HL-60/S4 treated with retinoic acid at 250 ng/mL for 4 days and 3 days (cell line): ENCODE measurements around the gene ISCU.

Source experiments
- in situ Hi-C: fragments of 300-500 bp; cut with MboI; formaldehyde crosslinking; loops from 2 replicates; pipeline ENCODE4 v1.7.0; 2022; ENCODE audit warnings: low sequenced_read_pairs

ISCU gene

DNA sequence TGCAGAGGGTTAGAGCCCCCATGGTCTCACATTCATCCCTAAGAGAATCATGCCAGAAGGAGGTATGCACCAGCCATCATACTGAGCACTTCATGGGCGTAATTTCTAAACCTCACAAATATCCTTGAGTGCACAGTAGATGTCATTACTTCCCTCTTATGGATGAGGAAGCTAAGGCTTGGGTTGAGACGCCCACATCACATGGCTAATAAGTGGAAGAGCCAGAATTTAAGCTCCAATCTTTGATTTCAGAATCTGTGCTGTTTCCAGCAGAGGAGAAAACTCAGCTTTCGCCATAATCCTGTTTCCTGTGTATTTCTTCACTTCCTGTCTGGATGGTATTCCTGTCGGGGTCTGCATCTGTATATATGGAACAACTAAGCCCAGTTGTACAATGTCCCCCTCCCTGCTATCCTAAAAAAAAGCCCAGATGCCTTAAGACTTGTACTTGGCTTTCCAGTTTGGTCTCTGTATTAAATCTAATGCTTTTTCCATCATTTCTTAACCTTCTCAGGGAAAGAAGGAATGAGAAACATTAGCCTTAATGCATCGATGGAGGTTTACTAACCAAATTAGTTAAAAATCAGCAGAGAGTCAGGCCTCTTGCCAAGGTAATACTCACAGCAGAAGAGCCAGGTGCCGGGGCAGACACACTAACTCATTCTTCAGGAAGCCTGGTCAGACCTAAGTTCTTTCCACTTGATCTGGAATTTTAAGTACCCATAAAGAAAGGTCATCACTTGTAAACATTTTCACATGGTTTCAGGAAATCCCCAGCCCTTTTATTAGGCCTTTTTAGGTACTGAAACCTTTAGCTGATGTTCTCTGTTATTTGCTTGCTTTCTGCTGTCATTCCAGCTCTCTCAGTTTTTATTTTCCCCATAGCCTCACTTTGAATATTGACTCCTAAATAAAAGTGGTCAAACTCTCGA lies 5.3 kb downstream of the ISCU start:
- in situ Hi-C loops: loop anchor here (10.0 to 25.0 kb wide), 3 partner anchors 237 to 520 kb away; partner anchors contain the start of genes ALKBH2 and UNG

DNA sequence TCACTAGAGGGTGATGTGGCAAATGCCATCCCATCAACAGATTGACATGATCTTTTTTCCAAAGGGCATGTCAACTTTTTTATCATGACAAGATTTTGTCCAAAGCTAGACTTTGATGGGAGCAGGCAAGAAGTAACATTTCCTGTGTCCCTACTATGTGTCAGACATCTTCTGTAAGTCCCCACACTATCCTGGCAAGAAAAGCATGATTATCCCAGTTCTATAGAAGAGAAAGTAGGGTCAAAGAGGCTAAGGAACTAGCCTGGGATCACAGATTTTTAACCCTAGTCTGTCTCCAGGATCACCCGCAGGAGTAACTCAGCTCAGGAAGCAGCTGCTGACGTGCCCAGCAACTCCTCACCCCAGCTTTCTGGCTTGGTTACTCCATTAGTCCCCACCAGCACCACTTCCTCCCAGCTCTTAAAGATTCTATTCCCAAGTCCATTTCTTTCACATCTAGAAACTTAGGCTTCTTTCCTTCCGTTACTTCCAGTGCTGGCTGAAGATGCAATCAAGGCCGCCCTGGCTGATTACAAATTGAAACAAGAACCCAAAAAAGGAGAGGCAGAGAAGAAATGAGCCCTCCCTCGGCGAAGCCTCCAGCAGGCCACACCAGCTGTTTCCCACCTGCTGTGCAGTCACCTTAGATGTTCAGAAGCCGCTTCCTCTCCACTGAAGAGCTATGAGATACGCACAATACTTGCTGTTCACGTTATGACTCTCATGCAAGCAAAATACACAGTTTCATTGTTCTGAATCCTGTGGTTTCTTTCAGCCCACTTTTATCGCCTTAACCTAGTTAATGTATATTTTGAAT lies 6.2 kb downstream of the ISCU start:
- in situ Hi-C loops: loop anchor here (10.0 to 25.0 kb wide), 3 partner anchors 236 to 519 kb away; partner anchors contain the start of genes ALKBH2 and UNG

DNA sequence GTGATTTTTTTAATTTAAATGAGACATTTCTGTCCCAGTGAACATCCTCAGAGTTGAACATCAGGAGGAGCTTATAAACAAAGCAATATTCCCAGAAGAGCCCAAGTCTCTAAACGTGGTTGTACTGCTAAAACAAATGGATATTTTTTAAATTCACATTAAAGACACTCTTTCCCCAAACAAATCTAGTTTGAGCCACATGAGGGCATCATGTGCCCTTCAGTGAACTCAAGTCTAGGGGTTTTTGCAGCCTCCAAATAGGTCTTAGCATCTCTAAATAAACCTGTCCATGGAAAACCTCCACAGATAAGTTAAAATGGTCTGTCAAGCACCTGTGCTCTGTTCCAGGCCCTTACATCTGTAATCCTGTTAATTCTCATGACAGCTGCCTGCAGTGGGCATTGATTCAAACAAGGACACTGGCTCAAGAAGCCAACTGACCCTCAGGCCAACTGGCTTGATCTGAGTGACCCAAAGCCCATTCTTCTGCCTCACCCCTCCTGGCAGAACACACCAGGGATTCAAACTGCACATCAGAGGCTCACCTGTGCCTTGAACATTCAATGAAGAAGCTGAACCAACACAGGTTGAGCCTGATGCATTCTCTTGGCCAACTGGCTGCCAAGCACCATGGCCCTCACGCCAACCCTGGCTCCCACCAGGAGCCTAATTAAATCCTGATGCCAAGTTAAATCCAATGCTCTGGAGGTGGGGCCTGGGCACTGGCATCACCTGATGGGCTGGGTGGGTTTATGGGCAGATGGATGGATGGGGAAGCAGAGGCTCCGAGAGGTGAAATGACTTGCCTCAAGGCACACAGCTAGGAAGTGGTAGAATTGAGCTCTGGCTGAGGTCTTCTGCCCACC lies 8.6 kb downstream of the ISCU start:
- in situ Hi-C loops: loop anchor here (25.0 kb wide), 1 partner anchor 516 kb away; the partner anchor contains the start of genes ALKBH2 and UNG

DNA sequence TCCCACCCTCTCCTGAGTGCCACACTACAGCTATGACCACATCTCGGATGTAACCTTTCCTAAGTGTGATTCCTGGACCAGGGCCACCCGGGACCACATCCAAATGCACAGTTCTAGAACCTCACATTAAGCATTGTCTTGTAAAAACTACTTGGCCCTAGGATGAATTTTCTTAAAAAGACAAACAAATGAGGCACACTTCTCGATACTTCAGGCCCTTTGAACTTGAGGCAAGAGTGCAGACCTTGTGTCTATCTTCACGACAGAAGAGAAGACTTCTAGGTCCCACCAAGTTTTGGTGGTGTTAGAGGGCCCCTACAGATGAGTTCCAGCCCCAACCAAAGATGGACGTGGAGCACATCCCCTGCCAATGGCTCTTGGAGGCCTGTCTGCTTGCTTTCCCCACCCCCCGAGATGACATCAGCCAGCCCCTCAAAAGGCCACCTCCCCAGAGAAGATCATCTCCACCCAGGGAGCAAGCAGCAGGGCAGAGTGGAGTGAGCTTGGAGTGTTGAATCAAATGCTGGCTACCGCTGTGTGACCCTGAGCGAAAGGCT lies 9.3 kb downstream of the ISCU start:
- in situ Hi-C loops: loop anchor here (25.0 kb wide), 1 partner anchor 516 kb away; the partner anchor contains the start of genes ALKBH2 and UNG

DNA sequence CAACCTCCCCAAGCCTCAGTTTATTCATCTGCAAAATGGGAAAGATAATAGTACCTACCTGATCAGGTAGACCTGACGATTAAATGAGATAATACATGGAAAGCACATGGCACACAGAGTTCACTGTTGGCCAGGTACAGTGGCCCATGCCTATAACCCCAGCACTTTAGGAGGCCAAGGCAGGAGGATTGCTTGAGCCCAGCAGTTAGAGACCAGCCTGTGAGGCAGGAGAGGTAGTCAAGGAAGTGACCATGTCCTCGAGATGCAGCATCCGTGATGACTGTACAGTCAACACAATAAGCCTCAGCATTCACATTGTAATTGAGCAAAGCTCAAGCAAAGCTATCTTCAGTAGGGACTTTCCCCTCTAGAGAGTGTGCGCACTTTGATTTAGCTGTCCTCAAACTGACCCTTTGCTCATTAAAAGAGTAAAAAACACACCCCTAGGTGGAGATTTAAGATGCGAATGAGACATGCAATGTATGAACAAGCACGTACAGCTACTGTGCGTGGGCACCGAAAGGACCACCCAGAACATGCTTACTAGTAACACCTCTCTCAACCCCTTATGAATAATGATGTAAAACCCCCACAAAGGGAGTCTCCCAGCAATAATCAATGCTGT lies 9.9 kb downstream of the ISCU start:
- in situ Hi-C loops: loop anchor here (25.0 kb wide), 1 partner anchor 515 kb away; the partner anchor contains the start of genes ALKBH2 and UNG

DNA sequence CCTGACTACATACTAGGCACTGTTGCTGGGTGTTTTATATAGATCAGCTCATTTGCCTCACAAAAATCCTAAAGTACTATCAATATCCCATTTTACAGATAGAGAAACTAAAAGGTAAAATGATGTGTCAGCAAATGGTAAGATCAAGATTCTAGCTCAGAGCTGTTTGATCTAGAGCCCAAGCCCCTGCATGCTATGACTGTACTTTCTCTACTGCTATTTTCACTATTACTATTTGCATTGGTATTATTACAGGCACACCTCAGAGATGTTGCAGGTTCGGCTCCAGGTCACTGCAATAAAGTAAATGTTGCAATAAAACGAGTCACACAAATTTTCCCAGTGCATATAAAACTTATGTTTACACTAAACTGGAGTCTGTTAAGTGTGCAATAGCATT lies 10.9 kb downstream of the ISCU start:
- in situ Hi-C loops: loop anchor here (25.0 kb wide), 1 partner anchor 514 kb away; the partner anchor contains the start of genes ALKBH2 and UNG

DNA sequence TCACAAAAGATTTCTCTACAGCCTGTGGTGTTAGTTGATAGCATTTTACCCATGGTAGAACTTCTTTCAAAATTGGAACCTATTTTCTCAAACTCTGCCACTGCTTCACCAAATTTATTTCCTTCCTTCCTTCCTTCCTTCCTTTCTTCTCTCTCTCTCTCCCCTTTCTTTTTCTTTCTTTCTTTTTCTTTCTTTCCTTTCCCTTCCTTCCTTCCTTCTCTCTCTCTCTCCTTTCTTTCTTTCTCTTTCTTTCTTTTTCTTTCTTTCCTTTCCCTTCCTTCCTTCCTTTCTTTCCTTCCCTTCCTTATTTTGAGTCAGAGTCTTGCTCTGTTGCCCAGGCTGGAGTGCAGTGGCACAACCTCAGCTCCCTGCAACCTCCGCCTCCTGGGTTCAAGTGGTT lies 11.9 kb downstream of the ISCU start:
- in situ Hi-C loops: loop anchor here (25.0 kb wide), 1 partner anchor 513 kb away; the partner anchor contains the start of genes ALKBH2 and UNG

DNA sequence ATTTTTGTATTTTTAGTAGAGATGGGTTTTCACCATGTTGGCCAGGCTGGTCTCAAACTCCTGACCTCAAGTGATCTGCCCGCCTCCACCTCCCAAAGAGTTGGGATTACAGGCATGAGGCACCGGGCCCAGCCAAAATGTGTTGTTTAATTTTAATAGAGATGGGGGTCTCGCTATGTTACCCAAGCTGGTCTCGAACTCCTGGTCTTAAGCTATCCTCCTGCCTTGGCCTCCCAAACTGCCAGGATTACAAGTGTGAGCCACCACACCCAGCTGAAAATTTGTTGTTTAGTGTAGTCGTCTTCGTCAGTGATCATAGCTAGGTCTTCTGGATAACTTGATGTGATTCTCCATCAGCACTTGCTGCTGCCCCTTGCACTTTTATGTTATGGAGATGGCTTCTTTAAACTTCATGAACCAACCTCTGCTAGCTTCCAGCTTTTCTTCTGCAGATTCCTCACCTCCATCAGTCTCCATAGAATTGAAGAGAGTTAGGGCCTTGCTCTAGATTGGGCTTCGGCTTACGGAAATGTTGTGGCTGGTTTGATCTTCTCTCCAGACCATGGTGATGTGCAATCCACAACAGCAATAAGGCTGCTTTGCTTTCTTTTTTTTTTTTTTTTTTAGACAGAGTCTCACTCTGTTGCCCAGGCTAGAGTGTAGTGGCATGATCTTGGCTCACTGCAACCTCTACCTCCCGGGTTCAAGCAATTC lies 13.0 kb downstream of the ISCU start:
- in situ Hi-C loops: no loop called here

DNA sequence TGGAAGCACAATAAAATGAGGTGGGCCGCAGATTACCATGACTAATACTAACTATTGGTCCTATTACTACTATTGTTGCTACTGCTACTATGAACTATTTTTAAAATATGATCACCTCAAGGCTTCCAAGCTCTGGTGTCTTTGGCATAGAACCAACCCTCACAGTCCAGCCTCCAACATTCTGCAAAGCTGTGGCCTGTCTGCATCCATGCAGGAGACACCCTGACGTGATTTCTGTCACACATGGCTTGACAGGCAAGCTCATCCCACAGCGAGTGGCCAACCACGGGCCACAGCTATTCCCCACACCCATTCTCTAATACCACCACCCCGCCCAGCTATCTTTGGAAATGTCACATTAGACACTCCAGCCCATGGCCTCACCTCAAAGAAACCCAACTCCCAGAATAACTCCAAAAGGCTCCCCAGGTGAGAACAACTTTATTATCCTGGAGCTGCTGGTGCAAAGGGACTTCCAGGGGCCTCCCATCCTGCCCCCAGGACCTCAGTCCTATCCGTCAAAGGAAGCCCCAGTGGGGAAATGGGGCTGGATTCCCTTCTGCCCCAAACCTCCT lies 14.4 kb downstream of the ISCU start:
- in situ Hi-C loops: no loop called here

DNA sequence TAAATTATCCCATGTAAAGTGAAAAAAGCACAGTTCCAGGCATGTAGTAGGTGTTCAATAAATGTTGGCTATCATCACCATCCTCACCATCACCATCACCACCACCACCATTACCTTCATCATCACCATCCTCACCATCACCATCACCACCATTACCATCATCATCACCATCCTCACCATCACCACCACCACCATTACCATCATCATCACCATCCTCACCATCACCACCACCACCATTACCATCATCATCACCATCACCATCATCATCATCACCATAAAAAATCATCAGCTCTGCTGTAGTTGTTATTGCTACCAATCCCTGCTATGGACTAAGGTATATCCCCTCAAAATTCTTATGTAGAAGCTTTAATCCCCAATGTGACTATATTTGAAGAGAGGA lies 15.1 kb downstream of the ISCU start:
- in situ Hi-C loops: no loop called here

DNA sequence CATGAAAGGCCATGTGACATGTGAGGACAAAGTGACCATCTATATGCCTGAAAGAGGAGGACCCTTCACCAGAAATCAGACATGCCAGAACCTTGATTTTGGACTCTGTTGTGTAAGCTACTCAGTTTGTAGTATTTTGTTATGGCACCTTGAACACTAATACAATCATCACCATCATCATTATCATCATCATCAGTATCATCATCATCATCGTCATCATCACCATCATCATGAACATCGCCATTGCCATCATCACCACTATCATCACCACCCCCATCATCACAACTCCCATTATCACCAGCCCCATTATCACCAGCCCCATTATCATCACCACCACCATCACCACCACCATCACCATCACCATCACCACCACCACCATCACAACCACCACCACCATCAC lies 15.9 kb downstream of the ISCU start:
- in situ Hi-C loops: no loop called here

DNA sequence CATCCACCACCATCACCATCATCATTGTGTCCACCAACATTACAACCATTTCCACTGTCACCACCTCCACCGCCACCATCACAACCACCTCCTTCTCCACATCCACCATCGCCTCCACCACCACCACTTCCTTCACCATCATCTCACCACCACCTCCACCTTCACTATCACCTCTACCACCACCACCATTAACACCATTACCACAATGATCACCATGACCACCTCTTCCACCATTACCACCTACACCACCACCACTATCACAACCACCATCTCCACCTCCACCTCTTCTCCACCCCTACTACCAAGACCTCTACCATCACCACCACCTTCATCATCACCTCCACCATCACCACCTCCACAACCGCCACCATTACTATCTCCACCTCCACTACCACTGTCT lies 16.4 kb downstream of the ISCU start:
- in situ Hi-C loops: no loop called here

DNA sequence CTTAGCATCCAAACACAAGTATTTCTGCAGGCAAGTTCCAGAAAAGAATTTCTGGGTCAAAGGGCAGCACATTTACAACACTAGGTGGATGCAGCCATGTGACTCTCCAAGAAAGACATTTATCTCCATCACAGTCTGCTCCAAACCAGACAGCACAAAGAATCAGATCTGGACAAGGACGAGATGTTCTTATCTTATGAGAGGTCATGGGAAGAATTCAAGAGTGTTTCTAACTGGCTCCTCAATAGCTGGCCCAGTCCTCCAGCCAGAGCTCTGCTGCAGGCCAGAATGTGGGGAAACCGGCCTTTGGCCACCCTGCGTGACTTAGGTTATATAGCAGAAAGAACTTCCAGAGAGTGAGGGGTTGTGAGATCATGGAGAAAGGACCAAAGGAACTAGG lies 18.1 kb downstream of the ISCU start:
- in situ Hi-C loops: no loop called here

DNA sequence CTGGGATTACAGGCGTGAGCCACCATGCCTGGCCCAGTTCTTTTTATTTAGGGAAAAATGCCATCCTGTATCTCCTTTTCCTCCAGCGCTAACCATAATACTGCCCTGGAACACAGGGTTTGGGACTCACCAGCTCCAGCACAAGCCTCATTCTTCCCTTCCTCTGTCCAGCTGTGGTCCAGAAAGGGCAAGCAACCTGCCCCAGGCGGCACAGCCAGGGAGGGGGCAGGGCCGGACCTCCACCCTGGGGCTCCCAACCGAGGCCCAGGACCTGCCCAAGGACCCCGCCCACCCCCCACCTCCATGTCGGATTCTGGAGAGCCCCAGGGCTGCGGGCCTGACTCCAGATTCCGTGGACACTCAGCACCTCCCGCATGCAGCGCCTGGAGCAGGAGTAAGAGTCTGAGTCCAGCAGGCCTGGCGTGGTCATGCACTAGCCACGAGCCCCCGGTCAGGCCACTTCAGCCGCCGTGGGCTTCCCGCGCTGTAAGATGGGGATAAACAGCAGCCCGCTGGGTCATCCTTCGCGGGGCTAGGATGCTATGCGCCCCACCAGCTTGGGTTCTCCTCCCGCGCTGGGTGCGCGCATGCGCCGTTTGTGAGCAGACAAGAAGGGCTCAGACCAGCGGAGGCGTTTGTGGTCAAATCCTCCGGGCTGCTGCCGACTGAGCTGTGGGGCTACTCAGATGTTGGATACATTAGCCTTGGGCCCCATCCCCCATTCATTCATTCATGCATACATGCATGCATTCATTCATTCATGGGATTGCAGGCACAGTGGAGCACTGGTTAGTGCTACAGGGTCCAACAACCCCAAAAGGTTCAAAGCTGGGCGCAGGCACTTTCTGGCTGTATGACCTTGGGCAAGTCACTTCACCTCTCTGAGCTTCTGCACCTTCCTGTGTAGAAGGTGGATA lies 19.2 kb downstream of the ISCU start:
- in situ Hi-C loops: no loop called here

DNA sequence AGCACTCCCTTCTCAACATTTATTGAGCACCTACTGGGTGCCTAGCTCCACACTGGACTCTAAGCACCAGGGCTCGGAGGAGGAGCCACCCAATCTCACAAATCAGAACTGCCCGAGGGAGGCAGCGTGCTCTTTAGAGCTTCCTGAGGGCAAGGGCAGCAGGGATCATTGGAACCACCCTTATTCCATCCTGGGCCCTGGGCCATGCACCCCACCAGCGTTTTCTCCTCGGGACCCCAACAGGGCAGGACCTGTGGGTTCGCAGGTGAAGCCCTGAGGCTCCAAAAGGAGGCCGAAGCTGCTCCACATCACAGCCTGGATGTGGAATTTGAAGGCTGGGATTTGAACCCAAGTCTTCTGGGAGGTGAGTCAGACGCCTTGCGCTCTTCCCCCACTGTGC lies 20.1 kb downstream of the ISCU start:
- in situ Hi-C loops: no loop called here

DNA sequence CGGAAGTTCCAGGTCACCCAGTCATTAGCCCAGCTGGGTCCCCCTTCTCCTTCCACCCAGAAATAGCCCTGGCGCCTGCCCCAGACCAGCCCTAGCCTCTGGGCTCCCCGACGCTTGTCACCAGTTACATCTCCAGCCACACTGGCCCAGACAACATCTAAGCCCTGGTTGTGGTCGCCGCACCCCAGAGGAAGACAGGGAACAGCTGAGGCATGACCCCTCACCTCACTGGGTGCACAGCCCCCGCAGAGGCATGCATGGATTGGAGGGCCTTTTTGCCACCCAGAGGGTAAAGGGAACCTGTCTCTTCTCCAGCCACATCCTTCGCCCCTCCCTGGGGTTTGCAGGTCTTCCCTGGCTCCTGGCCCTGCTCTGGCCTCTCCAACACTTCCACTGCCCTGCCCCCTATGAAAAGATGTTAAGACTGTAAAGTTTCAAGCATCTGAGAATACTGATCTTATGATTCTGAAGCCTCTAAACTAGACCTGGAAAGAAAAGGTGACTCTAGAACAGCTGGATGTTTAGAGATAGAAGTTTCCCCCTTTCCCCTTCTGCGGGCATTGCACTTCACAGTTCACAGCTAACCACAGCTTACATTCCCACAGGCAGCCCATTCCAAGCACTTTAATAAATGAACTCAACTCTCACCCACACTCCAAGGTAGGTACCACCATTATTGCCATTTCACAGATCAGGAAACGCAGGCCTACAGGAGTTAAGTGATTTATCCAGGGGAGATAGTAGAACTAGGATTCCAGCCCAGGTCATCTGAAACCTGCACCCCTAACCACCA lies 20.8 kb downstream of the ISCU start:
- in situ Hi-C loops: no loop called here

DNA sequence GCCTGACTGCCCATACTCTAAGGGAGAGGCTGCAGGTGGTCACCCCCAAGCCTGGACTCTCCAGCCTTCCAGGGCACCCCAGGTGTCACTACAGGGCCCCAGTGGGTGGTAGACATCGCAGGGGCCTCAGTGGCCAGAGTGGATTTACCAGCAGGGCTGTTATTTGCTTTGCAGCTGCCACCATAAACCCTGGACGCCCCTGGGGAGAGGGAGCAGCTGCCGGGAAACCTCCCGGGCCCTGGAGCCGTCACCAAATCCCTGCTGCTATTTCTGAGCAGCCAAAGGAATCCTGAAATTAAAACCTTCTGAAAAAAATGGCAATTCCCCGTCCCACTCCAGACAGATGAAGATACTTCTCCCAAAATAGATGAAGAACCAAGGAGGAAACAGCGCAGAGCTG lies 21.6 kb downstream of the ISCU start:
- in situ Hi-C loops: no loop called here
